A204.1 (cell line): ENCODE data around the gene MAML1.
"Not testable (repeated sequence)": the region's sequence is repeated elsewhere in the genome, so short reads cannot be mapped to it uniquely, and the experiment has no call there.

ENCODE experiments used
- FAIRE-seq: peaks from 2 replicates; lab custom pipeline; 2012; peaks lifted over from hg19 to GRCh38; lab: Jason Lieb, UNC

MAML1 gene

DNA sequence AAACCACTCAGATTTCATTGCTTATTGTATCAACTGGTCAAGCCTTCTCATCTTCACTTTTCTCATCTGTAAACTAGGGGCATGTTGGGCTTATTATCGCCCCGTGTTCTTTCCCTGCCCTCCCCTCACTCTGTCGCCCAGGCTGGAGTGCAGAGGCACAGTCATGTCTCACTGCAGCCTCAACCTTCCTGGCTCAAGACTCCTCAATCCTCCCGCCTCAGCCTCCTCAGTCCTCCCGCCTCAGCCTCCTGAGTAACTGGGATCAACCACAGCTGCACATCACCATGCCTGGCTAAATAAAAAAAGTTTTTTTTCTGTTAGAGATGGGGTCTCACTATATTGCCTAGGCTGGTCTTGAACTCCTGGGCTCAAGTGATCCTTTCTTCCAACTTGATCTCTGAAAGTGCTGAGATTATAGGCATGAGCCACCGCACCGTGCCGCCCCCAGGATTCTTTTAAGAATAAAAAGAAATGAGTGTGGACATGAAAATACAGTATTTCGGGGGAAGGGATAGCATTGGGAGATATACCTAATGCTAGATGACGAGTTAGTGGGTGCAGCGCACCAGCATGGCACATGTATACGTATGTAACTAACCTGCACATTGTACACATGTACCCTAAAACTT is 2.0 kb downstream of the MAML1 start:
- FAIRE-seq: no peak

DNA sequence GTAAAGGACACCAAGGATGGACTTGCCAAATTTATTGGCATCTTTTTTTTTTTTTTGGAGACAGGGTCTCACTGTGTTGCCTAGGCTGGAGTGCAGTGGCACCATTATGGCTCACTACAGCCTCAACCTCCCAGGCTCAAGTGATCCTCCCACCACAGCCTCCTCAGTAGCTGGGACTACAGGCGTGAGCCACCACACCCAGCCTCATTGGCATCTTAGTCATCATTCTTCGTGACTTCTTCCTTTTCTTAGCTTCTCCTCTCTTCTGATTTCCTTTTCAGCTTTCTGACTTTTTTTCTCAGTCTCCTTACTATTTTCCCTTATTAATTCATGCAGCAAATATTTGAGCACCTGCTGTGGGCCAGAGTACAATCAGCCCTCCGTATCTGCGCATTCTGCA is 6.1 kb downstream of the MAML1 start:
- no peak for FAIRE-seq

GRCh38 chr5:179744106-179744505 is 11.5 kb downstream of the MAML1 start:
- FAIRE-seq: not testable (repeated sequence)

- no peak for FAIRE-seq
These were observed 14.2 kb downstream of the MAML1 start for GRCh38 chr5:179746872-179747271.

DNA sequence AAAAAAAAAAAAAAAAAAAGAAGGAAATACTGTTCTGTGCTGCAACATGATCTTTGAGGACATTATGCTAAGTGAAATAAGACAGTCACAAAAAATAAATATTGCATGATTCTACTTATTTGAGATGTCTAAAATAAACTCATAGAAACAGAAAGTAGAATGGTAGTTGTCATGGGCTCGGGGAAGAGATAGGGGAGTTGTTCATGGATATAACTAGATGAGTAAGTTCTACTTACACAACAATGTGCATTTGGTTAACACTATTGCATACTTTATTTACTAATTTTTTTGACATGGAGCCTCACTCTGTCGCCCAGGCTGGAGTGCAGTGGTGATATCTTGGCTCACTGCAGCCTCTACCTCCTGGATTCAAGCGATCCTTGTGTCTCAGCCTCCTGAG is 15.2 kb downstream of the MAML1 start:
- FAIRE-seq: no peak

DNA sequence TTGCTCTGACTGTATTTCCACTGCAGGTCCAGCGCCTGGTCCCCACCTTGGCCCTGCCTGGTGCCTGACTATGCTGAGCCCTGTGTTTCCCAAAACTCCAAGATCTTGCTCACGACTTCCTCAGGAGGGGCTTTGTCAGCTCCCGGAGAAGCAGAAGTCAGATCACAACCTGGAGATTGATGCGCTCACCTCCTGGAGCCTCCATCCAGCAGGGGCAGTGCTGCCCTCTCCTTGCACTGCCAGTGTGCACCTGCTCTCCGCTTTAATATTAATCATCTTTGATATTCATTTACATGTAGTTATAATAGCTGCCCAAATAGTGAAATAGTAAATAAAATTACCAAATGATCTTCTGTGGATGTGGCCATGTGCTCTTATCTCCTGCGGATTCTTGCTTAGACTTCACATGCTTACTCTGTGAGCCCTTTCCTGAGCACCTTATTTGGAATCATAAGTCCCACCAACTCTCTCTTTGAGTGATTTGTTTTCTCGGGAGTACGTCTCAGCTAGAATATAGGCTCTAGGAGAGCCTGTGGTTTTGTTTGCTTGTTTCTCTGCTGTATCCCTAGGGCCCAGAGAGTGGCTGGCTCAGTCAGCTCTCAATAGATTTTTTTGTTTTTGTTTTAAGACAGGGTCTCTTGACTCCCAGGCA is 17.4 kb downstream of the MAML1 start:
- FAIRE-seq: no peak

DNA sequence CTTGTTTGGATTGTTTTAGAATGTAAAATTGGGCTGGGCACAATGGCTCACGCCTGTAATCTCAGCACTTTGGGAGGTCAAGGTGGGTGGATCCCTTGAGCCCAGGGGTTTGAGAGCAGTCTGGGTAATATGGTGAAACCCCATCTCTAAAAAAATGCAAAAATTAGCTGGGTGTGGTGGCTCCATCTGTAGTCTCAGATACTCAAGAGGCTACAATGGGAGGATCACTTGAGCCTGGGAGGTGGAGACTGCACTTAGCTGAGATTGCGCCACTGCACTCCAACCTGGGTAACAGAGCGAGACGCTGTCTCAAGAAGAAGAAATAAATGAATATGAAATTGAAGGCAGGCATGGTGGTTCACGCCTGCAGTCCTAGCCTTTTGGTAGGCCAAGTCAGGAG is 21.3 kb downstream of the MAML1 start:
- FAIRE-seq: no peak

GRCh38 chr5:179755022-179755421 is 22.4 kb downstream of the MAML1 start:
- FAIRE-seq: no peak

DNA sequence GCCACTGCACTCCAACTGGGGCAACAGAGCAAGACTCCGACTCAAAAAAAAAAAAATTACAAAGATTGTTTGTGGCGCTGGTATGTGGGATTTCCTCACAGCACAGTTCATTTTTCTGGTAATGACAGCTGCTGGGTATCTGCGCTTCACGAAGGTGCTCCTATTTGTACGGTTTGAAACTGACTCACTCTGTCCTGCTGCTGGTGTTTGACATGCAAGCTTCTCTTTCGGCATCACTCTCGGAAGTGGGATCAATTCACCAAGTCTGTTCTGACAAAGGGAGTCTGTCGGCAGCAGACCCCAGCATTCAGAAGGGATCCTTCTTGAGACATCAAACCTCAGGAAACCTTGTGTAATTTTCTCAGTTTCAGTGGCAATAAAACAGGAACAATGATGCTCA is 26.3 kb downstream of the MAML1 start:
- FAIRE-seq: no peak

DNA sequence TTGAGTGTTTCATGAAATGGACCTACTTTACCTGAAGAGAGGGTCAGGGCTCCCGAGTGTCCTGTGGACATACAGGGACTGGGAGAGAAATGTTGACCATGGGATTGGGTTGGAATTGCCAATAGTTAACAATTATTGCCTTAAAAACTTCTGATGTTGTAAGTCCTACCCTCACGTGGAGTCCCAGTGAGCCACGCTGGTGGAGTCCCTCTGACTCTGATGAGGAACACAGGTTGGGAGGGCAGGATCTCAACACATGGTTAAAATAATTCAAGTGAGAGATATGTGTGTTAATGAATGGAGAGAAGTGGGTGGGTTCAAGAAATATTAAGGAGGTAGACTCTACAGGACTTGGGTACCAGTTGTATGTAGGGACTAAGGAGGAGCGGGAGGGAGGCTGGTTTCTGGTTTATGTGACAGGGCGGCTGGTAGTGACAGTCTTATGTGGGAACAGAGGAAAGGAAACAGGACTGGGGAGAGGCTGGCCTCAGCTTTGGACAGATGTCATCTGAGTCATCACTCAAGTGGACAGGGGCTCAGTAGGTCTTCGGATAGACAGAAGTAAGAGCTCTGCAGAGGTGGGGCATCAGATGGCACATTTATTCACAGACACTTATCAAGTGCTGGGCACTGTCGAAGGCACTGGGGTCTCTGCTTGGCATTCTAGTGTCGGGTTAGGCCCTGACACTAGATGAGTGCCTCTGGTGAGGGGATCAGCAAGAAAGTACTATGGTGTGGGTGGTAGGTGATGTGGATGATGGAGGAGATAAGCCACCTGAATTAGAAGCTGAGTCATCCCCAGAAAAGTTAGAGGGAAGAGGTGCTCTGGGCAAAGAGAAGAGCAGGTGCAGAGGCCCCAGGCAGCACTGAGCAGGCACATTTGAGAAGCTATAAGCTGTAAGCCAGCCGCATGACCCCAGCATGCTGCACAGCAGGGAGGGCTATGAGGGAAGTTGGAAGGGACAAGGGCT is 27.2 kb downstream of the MAML1 start:
- FAIRE-seq: no peak

DNA sequence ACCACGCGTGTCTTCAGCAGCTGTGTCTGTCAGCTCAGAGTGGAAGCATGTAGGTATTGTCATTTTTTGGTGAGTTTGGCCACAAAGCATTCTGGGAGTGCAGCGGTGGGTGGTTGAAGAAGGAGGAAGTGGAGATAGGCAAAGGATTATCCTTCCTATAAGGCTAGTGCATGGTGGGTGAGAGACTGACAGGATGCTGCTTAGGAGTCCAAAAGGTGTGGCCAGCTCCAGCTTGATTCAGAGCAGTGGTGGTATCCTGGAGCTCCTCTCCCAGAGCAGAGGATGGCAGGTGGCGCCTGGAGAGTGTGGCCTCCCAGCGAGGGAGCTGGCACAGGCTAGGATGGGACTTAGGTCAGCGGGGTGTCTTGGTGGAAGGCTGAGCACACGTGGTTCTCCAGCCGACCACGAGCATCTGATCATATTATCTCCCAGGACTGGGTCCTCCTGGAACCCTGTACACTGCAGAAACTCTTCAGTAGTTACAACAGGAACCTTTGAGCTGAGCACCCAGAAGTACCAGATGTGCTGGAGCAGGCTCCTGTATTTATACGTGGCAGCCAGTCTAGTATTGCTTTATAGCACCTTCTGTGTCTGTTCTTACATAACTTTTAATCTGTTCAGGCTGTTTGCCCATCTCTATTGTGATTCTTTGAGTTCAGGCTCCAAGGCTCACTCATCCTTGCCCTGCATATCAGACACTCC is 29.6 kb downstream of the MAML1 start:
- FAIRE-seq: no peak

- no peak for FAIRE-seq
These were observed 30.2 kb downstream of the MAML1 start for GRCh38 chr5:179762781-179763176.

- FAIRE-seq: peak; percentile 86
These were observed 30.8 kb downstream of the MAML1 start for GRCh38 chr5:179763215-179763945.

- FAIRE-seq: no peak
These were observed 31.4 kb downstream of the MAML1 start for GRCh38 chr5:179764056-179764455.

DNA sequence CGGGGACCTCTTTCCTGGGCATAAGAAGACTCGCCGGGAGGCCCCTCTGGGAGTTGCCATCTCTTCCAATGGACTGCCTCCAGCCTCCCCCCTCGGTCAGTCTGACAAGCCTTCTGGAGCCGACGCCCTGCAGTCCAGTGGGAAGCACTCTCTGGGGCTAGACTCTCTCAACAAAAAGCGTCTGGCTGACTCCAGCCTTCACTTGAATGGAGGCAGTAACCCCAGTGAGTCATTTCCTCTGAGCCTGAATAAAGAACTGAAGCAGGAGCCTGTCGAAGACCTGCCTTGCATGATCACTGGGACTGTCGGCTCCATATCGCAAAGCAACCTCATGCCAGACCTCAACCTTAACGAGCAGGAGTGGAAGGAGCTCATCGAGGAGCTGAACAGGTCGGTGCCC is 32.8 kb downstream of the MAML1 start:
- FAIRE-seq: no peak

GRCh38 chr5:179766021-179766725 is 33.6 kb downstream of the MAML1 start:
- no peak for FAIRE-seq

GRCh38 chr5:179766726-179767455 is 34.3 kb downstream of the MAML1 start:
- FAIRE-seq: no peak

DNA sequence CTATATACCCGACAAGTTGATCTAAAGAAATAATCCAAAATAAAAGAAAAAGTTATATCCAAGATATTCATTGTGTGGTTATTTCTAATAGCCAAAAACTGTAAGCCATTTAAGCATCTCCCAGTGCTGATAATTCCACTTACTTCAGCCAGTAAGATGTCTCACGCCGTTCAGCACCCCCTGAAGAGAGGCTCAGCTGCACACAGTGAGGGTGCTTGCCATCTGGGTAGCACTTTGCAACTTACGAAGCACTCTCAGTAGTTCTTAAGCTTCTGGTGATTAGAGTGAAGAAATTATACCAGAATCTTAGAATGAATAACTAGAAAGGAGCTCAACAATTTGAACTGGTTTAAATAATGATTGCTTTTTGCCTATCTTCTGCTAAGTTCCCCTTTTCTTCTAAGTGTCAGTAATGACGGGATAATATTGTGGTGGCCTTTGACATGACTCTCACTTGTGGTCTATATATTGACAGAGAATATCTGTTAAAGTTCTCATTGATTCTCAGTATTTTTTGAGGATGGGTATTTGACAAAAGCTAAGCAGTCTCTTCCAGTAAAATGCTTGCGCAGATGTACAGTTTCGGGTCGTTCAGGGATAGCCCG is 35.0 kb downstream of the MAML1 start:
- no peak for FAIRE-seq

DNA sequence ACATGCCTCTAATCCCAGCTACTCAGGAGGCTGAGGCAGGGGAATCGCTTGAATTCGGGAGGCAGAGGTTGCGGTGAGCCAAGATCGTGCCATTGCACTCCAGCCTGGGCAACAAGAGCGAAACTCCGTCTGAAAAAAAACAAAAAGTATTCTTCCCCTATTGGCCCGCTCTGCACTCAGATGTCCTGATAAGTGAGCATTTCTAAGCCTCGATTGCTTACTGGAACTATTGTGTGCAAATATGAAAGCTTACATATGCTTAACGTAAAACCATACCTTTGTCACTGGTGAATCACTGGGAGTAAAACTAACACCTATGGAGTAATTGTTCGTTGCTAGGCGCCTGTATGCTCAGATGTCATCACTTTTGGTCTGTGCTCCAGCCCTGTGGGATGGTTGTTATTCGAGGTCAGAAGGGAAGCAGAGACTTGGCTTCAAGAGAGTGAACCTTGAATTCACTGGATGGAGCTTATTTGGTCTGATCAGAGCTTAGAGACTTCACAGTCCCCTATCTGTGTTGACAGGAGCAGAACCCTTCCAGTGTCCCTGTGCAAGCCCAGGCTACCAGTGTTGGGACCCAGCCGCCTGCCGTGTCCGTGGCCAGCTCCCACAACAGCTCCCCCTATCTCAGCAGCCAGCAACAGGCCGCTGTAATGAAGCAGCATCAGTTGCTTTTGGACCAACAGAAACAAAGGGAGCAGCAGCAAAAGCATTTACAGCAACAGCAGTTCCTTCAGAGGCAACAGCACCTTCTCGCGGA is 35.9 kb downstream of the MAML1 start:
- FAIRE-seq: no peak
